Prostate gland (tissue), 2 donors: ENCODE results near the gene CENPQ. TPM values are rescaled to one million over a fixed set of nuclear protein-coding genes. Genes with fewer than 3 reads are reported as not detected.

Source experiments
- DNase-seq: peaks from one replicate; pipeline ENCODE4 v3.0.0-alpha.2; 2019; ENCODE audit warnings: low spot score
- H3K27ac ChIP-seq, 2 donors: fragments of 200-600 bp; sonication (generic); 2 replicates each; pipeline ENCODE4 v1.5.1; 2017 to 2019
- H3K27me3 ChIP-seq: fragments of 200-600 bp; sonication (generic); replicated peaks from 2 replicates; pipeline ENCODE4 v1.5.1; 2019; ENCODE audit not compliant: insufficient read depth
- H3K36me3 ChIP-seq, 2 donors: fragments of 200-600 bp; sonication (generic); 1 replicate in 1 of 2; 2 replicates in 1 of 2; pipeline versions ENCODE4 v1.5.1 to v1.8.1; 2017 to 2019
- H3K4me1 ChIP-seq: fragments of 200-600 bp; sonication (generic); replicated peaks from 2 replicates; pipeline ENCODE4 v1.5.1; 2019
- H3K4me3 ChIP-seq, 2 donors: fragments of 200-600 bp; sonication (generic); 2 replicates each; pipeline ENCODE4 v1.5.1; 2017 to 2019
- H3K9me3 ChIP-seq: fragments of 200-600 bp; sonication (generic); 2 replicates; pipeline ENCODE4 v1.5.1; 2017
- CTCF ChIP-seq, 4 experiments: fragments of 200-600 bp in 2 of 4; fragments of 450-650 bp in 2 of 4; sonication (generic) in 2 of 4; IDR thresholded peaks; 1 replicate in 3 of 4; 2 replicates in 1 of 4; pipeline ENCODE4 v1.5.1; 2016 to 2019; ENCODE audit warnings: antibody characterized with exemption in 4 of 4, mild to moderate bottlenecking in 2 of 4, moderate library complexity in 2 of 4
- POLR2A ChIP-seq: fragments of 450-650 bp; IDR thresholded peaks from one replicate; pipeline ENCODE4 v1.6.1; 2016; ENCODE audit warnings: antibody characterized with exemption, mild to moderate bottlenecking
- POLR2AphosphoS5 ChIP-seq: sonication (generic); formaldehyde crosslinking; IDR thresholded peaks from one replicate; pipeline ENCODE4 v1.6.1; 2017; ENCODE audit warnings: antibody characterized with exemption
- WGBS: methylation state at CpG from one replicate; pipeline ENCODE4 v1.1.5; 2018; 5-methylcytosine and 5-hydroxymethylcytosine counted together
- intact Hi-C: fragments of 100-400 bp; cut with DNase I; formaldehyde crosslinking; loops from one replicate; pipeline ENCODE4 v1.14.2; 2022
- total RNA-seq, 2 donors: library from RNA; depleted of rRNA; stranded (reverse); fragments of >200 nt; gene quantifications; one replicate each; pipeline ENCODE4 v1.1.0, GENCODE V29; 2016

CENPQ gene
- total RNA-seq, 2 donors from 2014 or later: 3.5 to 3.8 TPM

- intact Hi-C loops: no loop called here
- H3K4me1 ChIP-seq: no peaks in the 10 kb centered on the region
- no peaks in the 10 kb centered on the region for H3K9me3 ChIP-seq
- H3K27me3 ChIP-seq: no peaks in the 10 kb centered on the region
- no peaks in the 10 kb centered on the region for H3K36me3 ChIP-seq
- 23% methylated on average over 1 of the region's 1 CpG for WGBS
- no peak for TF ChIP-seq POLR2A
- no peak for TF ChIP-seq CTCF (IDR thresholded peaks at IDR 0.05)
- no peak for TF ChIP-seq POLR2AphosphoS5
- no peak overlapping the region for H3K4me3 ChIP-seq
- H3K27ac ChIP-seq: no peak overlapping the region
- no peak for DNase-seq
These were observed 64.2 kb downstream of the CENPQ start for GRCh38 chr6:49527320-49527719.

- DNase-seq: no peak
- no peak for TF ChIP-seq CTCF (IDR thresholded peaks at IDR 0.05)
- TF ChIP-seq POLR2A: no peak
- TF ChIP-seq POLR2AphosphoS5: no peak
- Histone ChIP-seq H3K4me3 (no peak overlapping the region), H3K36me3 (no peaks in the 10 kb centered on the region), H3K27me3 (no peaks in the 10 kb centered on the region), H3K27ac (no peak overlapping the region), H3K9me3 (no peaks in the 10 kb centered on the region), H3K4me1 (no peaks in the 10 kb centered on the region)
- WGBS: 64% methylated on average over 3 of the region's 3 CpGs
- intact Hi-C loops: no loop called here
These were observed 65.4 kb downstream of the CENPQ start for GRCh38 chr6:49528571-49528970.

GRCh38 chr6:49530141-49530776, 67.1 kb downstream of the CENPQ start:
- intact Hi-C loops: no loop called here
- no peaks in the 10 kb centered on the region for H3K36me3 ChIP-seq
- no peak overlapping the region for H3K4me3 ChIP-seq
- H3K27ac ChIP-seq: no peak overlapping the region
- DNase-seq: no peak
- no peaks in the 10 kb centered on the region for H3K4me1 ChIP-seq
- WGBS: 84% methylated on average over 2 of the region's 2 CpGs
- no peaks in the 10 kb centered on the region for H3K9me3 ChIP-seq
- H3K27me3 ChIP-seq: no peaks in the 10 kb centered on the region
- no peak for TF ChIP-seq CTCF (IDR thresholded peaks at IDR 0.05)
- TF ChIP-seq POLR2AphosphoS5: no peak
- TF ChIP-seq POLR2A: no peak

GRCh38 chr6:49531774-49532569, 68.8 kb downstream of the CENPQ start:
- Histone ChIP-seq H3K9me3 (no peaks in the 10 kb centered on the region), H3K27me3 (no peaks in the 10 kb centered on the region), H3K4me3 (no peak overlapping the region), H3K36me3 (no peaks in the 10 kb centered on the region), H3K27ac (no peak overlapping the region), H3K4me1 (no peaks in the 10 kb centered on the region)
- no peak for DNase-seq
- intact Hi-C loops: no loop called here
- TF ChIP-seq CTCF (IDR thresholded peaks at IDR 0.05): peak in 3 of 4 experiments; percentile 65 to 85 (median 83)
- TF ChIP-seq POLR2AphosphoS5: no peak
- 14% methylated on average over 3 of the region's 3 CpGs for WGBS

DNA sequence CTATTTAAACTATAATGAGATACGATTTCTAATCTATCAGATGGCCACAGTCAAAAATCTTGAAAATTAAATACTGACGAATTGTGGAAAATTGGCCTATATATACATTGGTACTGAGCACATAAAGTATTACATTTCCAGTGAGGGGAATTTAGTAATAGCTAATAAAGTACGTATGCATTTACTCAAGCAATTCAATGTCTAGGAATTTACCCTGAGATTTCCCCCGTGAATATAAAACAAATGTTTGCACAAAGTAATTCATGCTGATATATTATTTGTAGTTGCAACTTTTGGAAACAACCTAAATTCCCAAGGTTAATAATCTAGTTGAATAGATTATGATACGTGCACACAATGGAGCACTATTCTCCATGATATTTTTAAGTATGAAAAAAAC, 72.6 kb downstream of the CENPQ start:
- 72% methylated on average over 5 of the region's 5 CpGs for WGBS
- Histone ChIP-seq H3K27ac (no peak overlapping the region), H3K27me3 (no peaks in the 10 kb centered on the region), H3K9me3 (no peaks in the 10 kb centered on the region), H3K36me3 (no peaks in the 10 kb centered on the region), H3K4me3 (no peak overlapping the region), H3K4me1 (no peaks in the 10 kb centered on the region)
- intact Hi-C loops: loop anchor here (5.0 kb wide), 1 partner anchor 317 kb away; no protein-coding TSS in a partner anchor
- DNase-seq: no peak
- TF ChIP-seq POLR2AphosphoS5: no peak
- no peak for TF ChIP-seq CTCF (IDR thresholded peaks at IDR 0.05)
- TF ChIP-seq POLR2A: no peak
